Endothelial cell of umbilical vein (primary cell): Measurements from ENCODE around the gene ATIC. TPM values are rescaled to one million over a fixed set of nuclear protein-coding genes. Genes with fewer than 3 reads are reported as not detected.

Source experiments
- BruUV-seq: library from RNA; stranded (reverse); fragments of 400-500 nt; replicated peaks from 2 replicates; lab custom pipeline; 2021; lab: Mats Ljungman, UMichigan
- CTCF ChIA-PET: fragments of 300-600, 350-600 bp; sonication (Branson Sonifier 250); formaldehyde crosslinking; loops from one replicate; lab custom pipeline; 2021; ENCODE audit warnings: antibody characterized with exemption, inconsistent platforms; lab: Charles Lee
- POLR2A ChIA-PET: fragments of 300-600, 350-600 bp; sonication (Branson Sonifier 250); formaldehyde crosslinking; loops from one replicate; lab custom pipeline; 2021; ENCODE audit warnings: antibody characterized with exemption, inconsistent platforms; lab: Charles Lee
- DNase-seq: peaks from one replicate; pipeline ENCODE4 v3.0.0-alpha.2; 2011; ENCODE audit warnings: low read depth, low spot score
- FAIRE-seq: peaks from 2 replicates; lab custom pipeline; 2011; peaks lifted over from hg19 to GRCh38; lab: Jason Lieb, UNC
- H2AFZ ChIP-seq: 2 replicates; pipeline ENCODE4 v1.6.0; 2012; ENCODE audit warnings: low read depth, low read length, control low read depth, inconsistent platforms
- H3K27ac ChIP-seq: 2 replicates; pipeline ENCODE4 v1.5.1; 2011; ENCODE audit warnings: low read depth, mild to moderate bottlenecking, control low read depth, low read length, moderate library complexity; ENCODE audit not compliant: insufficient read depth
- H3K27me3 ChIP-seq, 2 experiments: 2 replicates each; pipeline versions ENCODE4 v1.6.0 to v1.6.1; 2011; ENCODE audit warnings: low read length in 2 of 2, mixed read lengths in 1 of 2; ENCODE audit not compliant: control insufficient read depth in 2 of 2, insufficient read depth in 2 of 2
- H3K36me3 ChIP-seq, 2 experiments: 2 replicates in 1 of 2; 3 replicates in 1 of 2; pipeline ENCODE4 v1.5.1; 2011; ENCODE audit warnings: low read length in 2 of 2, mild to moderate bottlenecking in 1 of 2, moderate library complexity in 1 of 2; ENCODE audit not compliant: control insufficient read depth in 2 of 2, insufficient read depth in 2 of 2; ENCODE audit errors: extremely low read depth in 1 of 2
- H3K4me1 ChIP-seq: 3 replicates; pipeline ENCODE4 v1.5.1; 2011; ENCODE audit warnings: mild to moderate bottlenecking, low read length; ENCODE audit not compliant: control insufficient read depth, insufficient read depth; ENCODE audit errors: extremely low read depth
- H3K4me2 ChIP-seq: 2 replicates; pipeline ENCODE4 v1.6.1; 2011; ENCODE audit warnings: low read length, control low read depth, mixed read lengths; ENCODE audit not compliant: insufficient read depth
- H3K4me3 ChIP-seq, 3 experiments: fragments of 200-600 bp in 1 of 3; sonication (generic), shearing (Covaris generic) in 1 of 3; replicated peaks in 1 of 3; 2 replicates each; pipeline ENCODE4 v1.5.1; 2011 to 2016; ENCODE audit warnings: control low read depth in 3 of 3, low read length in 3 of 3, mild to moderate bottlenecking in 2 of 3, inconsistent platforms in 1 of 3, low read depth in 1 of 3, moderate library complexity in 1 of 3; ENCODE audit not compliant: insufficient read depth in 1 of 3
- H3K79me2 ChIP-seq: 2 replicates; pipeline ENCODE4 v1.6.0; 2012; ENCODE audit warnings: low read length, inconsistent platforms; ENCODE audit not compliant: control insufficient read depth, insufficient read depth
- H3K9ac ChIP-seq: replicated peaks from 2 replicates; pipeline ENCODE3; 2011; ENCODE audit warnings: low read length, control low read depth; ENCODE audit not compliant: insufficient read depth; ENCODE audit errors: extremely low read depth
- H3K9me1 ChIP-seq: replicated peaks from 3 replicates; pipeline ENCODE4 v1.6.0; 2011; ENCODE audit warnings: mild to moderate bottlenecking, low read length; ENCODE audit not compliant: control insufficient read depth, insufficient read depth; ENCODE audit errors: extremely low read depth
- H3K9me3 ChIP-seq: replicated peaks from 2 replicates; pipeline ENCODE4 v1.5.1; 2012; ENCODE audit warnings: low read length, inconsistent platforms; ENCODE audit not compliant: control insufficient read depth, insufficient read depth
- H4K20me1 ChIP-seq: replicated peaks from 2 replicates; pipeline ENCODE3; 2011; ENCODE audit warnings: mild to moderate bottlenecking, low read length; ENCODE audit not compliant: control insufficient read depth, insufficient read depth; ENCODE audit errors: extremely low read depth
- EZH2 ChIP-seq: IDR thresholded peaks from 2 replicates; pipeline ENCODE4 v1.6.1; 2012; ENCODE audit warnings: borderline replicate concordance, low read depth, mild to moderate bottlenecking, moderate library complexity, low read length, inconsistent platforms; ENCODE audit not compliant: severe bottlenecking
- FOS ChIP-seq: IDR thresholded peaks from 2 replicates; pipeline ENCODE4 v1.6.1; 2011; ENCODE audit warnings: mild to moderate bottlenecking, low read length, moderate library complexity, borderline replicate concordance; ENCODE audit not compliant: insufficient read depth
- GATA2 ChIP-seq: IDR thresholded peaks from 2 replicates; pipeline ENCODE4 v1.7.0; 2011; ENCODE audit warnings: low read depth, mild to moderate bottlenecking, moderate library complexity, mixed read lengths, low read length; ENCODE audit not compliant: insufficient read length, insufficient read depth
- JUN ChIP-seq: IDR thresholded peaks from 2 replicates; pipeline ENCODE4 v1.6.1; 2011; ENCODE audit warnings: borderline replicate concordance, low read depth; ENCODE audit not compliant: insufficient read length, insufficient read depth
- MYC ChIP-seq: IDR thresholded peaks from one replicate; pipeline ENCODE4 v1.6.1; 2011; ENCODE audit warnings: mild to moderate bottlenecking, low read depth, low read length
- POLR2A ChIP-seq: IDR thresholded peaks from 2 replicates; pipeline ENCODE4 v1.6.1; 2012; ENCODE audit warnings: low read depth, mild to moderate bottlenecking, control low read depth, low read length
- POLR2AphosphoS5 ChIP-seq: IDR thresholded peaks from 2 replicates; pipeline ENCODE4 v1.6.1; 2012; ENCODE audit warnings: low read depth, mild to moderate bottlenecking, control low read depth, low read length, moderate library complexity; ENCODE audit not compliant: insufficient read depth
- dilution Hi-C: fragments of 300-500 bp; cut with MboI; formaldehyde crosslinking; loops from one replicate; pipeline ENCODE4 v1.15.0; 2019; ENCODE audit warnings: low sequenced_read_pairs; ENCODE audit not compliant: extremely low pct_ligation_motif_present
- intact Hi-C: fragments of 100-400 bp; cut with micrococcal nuclease; formaldehyde crosslinking; loops from one replicate; pipeline ENCODE4 v1.10.0; 2022
- polyA plus RNA-seq, 4 experiments: library from polyadenylated mRNA; depleted of rRNA in 3 of 4; stranded (reverse) in 3 of 4; unstranded in 1 of 4; fragments of >200 nt; gene quantifications; 2 replicates each; pipeline versions ENCODE4 v1.2.1 to v1.2.3, GENCODE V29; 2011 to 2012; ENCODE audit warnings: missing spikeins in 1 of 4
- total RNA-seq: library from RNA; stranded (reverse); gene quantifications from 2 replicates; pipeline ENCODE4 v1.2.3, GENCODE V29; 2021
- TF ChIP-seq, protein P1 (sequence below): IDR thresholded peaks from 2 replicates; pipeline ENCODE4 v1.6.1; 2011; ENCODE audit not compliant: insufficient read depth, insufficient read length
- TF ChIP-seq, protein P2 (sequence below), 2 donors: IDR thresholded peaks; 1 replicate in 1 of 2; 2 replicates in 1 of 2; pipeline ENCODE4 v1.5.1; 2011; ENCODE audit warnings: low read length in 2 of 2, mild to moderate bottlenecking in 2 of 2, moderate library complexity in 2 of 2, control low read depth in 1 of 2, inconsistent platforms in 1 of 2, low read depth in 1 of 2; ENCODE audit not compliant: insufficient read depth in 1 of 2; ENCODE audit errors: extremely low read depth in 1 of 2

Gene ATIC
- total and polyA plus RNA-seq, 2 donors (not counting 3 experiments of a cell fraction or from before 2014, with no cell fraction given): 29.5 to 80.2 TPM

DNA sequence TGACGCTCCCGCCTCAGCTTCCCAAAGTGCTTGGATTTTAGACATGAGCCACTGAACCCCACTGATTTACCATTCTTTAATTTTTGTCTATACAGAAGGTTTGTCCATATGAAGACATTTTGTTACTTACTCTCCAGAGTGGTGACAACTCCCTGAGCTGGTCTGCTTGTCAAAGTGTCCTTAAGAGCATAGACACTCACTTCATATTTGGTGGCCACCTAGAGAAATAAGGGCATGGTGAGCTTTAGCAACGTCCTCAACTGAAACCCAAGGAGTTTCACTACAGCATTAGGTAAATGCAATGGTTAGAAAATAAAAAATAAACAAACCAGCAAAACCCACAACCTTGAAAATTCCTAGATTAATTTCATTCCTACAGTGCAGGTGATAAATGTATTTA lies 66.2 kb downstream of the ATIC start:
- dilution Hi-C loops: no loop called here
- H3K36me3 ChIP-seq: peaks cover 50 to 83% of the 10 kb centered on the region in 2 experiments
- no peak overlapping the region for H3K4me3 ChIP-seq
- H3K79me2 ChIP-seq: peaks cover 2% of the 10 kb centered on the region
- H3K9me3 ChIP-seq: no peaks in the 10 kb centered on the region
- intact Hi-C loops: no loop called here
- no TSS peak for BruUV-seq
- H3K4me1 ChIP-seq: no peaks in the 10 kb centered on the region
- no peak for DNase-seq
- ChIA-PET CTCF (no interaction called here), POLR2A (no interaction called here)
- H3K9me1 ChIP-seq: no peaks in the 10 kb centered on the region
- no peaks in the 10 kb centered on the region for H3K27me3 ChIP-seq
- FAIRE-seq: no peak
- no peaks in the 10 kb centered on the region for H4K20me1 ChIP-seq
- no peak overlapping the region for H2AFZ ChIP-seq
- TF ChIP-seq POLR2A: no peak
- TF ChIP-seq EZH2: no peak
- TF ChIP-seq JUN: no peak
- TF ChIP-seq FOS: no peak
- TF ChIP-seq GATA2: no peak
- no peak for TF ChIP-seq POLR2AphosphoS5
- TF ChIP-seq, protein P1, sequence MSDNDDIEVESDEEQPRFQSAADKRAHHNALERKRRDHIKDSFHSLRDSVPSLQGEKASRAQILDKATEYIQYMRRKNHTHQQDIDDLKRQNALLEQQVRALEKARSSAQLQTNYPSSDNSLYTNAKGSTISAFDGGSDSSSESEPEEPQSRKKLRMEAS: no peak
- TF ChIP-seq, protein P2, sequence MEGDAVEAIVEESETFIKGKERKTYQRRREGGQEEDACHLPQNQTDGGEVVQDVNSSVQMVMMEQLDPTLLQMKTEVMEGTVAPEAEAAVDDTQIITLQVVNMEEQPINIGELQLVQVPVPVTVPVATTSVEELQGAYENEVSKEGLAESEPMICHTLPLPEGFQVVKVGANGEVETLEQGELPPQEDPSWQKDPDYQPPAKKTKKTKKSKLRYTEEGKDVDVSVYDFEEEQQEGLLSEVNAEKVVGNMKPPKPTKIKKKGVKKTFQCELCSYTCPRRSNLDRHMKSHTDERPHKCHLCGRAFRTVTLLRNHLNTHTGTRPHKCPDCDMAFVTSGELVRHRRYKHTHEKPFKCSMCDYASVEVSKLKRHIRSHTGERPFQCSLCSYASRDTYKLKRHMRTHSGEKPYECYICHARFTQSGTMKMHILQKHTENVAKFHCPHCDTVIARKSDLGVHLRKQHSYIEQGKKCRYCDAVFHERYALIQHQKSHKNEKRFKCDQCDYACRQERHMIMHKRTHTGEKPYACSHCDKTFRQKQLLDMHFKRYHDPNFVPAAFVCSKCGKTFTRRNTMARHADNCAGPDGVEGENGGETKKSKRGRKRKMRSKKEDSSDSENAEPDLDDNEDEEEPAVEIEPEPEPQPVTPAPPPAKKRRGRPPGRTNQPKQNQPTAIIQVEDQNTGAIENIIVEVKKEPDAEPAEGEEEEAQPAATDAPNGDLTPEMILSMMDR (IDR thresholded peaks at IDR 0.05; ENCODE audit: extremely low read depth in 1 of 2, insufficient read depth in 1 of 2, low read depth in 1 of 2, low read length in 2 of 2): no peak
- TF ChIP-seq MYC: no peak
- H3K4me2 ChIP-seq: no peak overlapping the region
- H3K9ac ChIP-seq: no peak overlapping the region
- no peak overlapping the region for H3K27ac ChIP-seq
